Loucy (cell line): ENCODE measurements around the gene CXCL12.

ENCODE experiments used
- EZH2phosphoT487 ChIP-seq: fragments of 200-600 bp; IDR thresholded peaks from 2 replicates; pipeline ENCODE4 v1.6.1; 2018; ENCODE audit warnings: antibody characterized with exemption, mild to moderate bottlenecking, moderate library complexity, borderline replicate concordance
- TF ChIP-seq, protein P1 (sequence below): fragments of 200-600 bp; sonication (generic); conservative IDR thresholded peaks from 2 replicates; pipeline ENCODE4 v1.5.1; 2014; ENCODE audit warnings: mild to moderate bottlenecking, antibody characterized with exemption, low read length

GRCh38 chr10:44373341-44373995 is 11.4 kb downstream of the CXCL12 start:
- TF ChIP-seq, protein P1, sequence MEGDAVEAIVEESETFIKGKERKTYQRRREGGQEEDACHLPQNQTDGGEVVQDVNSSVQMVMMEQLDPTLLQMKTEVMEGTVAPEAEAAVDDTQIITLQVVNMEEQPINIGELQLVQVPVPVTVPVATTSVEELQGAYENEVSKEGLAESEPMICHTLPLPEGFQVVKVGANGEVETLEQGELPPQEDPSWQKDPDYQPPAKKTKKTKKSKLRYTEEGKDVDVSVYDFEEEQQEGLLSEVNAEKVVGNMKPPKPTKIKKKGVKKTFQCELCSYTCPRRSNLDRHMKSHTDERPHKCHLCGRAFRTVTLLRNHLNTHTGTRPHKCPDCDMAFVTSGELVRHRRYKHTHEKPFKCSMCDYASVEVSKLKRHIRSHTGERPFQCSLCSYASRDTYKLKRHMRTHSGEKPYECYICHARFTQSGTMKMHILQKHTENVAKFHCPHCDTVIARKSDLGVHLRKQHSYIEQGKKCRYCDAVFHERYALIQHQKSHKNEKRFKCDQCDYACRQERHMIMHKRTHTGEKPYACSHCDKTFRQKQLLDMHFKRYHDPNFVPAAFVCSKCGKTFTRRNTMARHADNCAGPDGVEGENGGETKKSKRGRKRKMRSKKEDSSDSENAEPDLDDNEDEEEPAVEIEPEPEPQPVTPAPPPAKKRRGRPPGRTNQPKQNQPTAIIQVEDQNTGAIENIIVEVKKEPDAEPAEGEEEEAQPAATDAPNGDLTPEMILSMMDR = no peak
- no peak for TF ChIP-seq EZH2phosphoT487
